B cell (primary cell): ENCODE data around the gene CSF2RB. TPM values are rescaled to one million over a fixed set of nuclear protein-coding genes. Genes with fewer than 3 reads are reported as not detected.
A peak's percentile ranks its signal among the peaks of the same experiment; 100 is the strongest.

ENCODE experiments used
- ATAC-seq: fragments of 200-7000 bp; cut with Tn5 transposase; one replicate; pipeline ENCODE4 v1.10.0; 2021; ENCODE audit warnings: low read depth, mild to moderate bottlenecking, moderate number of reproducible peaks, moderate library complexity
- CTCF ChIA-PET: fragments of 350-600 bp; sonication (Branson Sonifier 250); formaldehyde crosslinking; loops from one replicate; lab custom pipeline; 2021; ENCODE audit warnings: antibody characterized with exemption, inconsistent platforms; lab: Charles Lee
- POLR2A ChIA-PET: fragments of 350-600 bp; sonication (Branson Sonifier 250); formaldehyde crosslinking; loops from one replicate; lab custom pipeline; 2021; ENCODE audit warnings: antibody characterized with exemption; lab: Charles Lee
- DNase-seq: peaks from one replicate; pipeline ENCODE4 v3.0.0; 2013
- H2AFZ ChIP-seq: 2 replicates; pipeline ENCODE4 v1.6.1; 2012; ENCODE audit warnings: mild to moderate bottlenecking, low read depth, low read length; ENCODE audit not compliant: insufficient read depth, poor library complexity, severe bottlenecking
- H3K27ac ChIP-seq, 2 donors: 1 replicate in 1 of 2; 2 replicates in 1 of 2; pipeline ENCODE4 v1.5.1; 2012 to 2013; ENCODE audit warnings: low read length in 2 of 2, mild to moderate bottlenecking in 2 of 2, moderate library complexity in 1 of 2
- H3K27me3 ChIP-seq, 4 experiments: fragments of 200-600 bp in 1 of 4; sonication (generic) in 1 of 4; replicated peaks in 1 of 4; 1 replicate in 2 of 4; 2 replicates in 2 of 4; pipeline versions ENCODE4 v1.6.1 to v1.7.0; 2013 to 2016; ENCODE audit warnings: low read length in 3 of 4, mild to moderate bottlenecking in 2 of 4, mixed read lengths in 1 of 4, moderate library complexity in 1 of 4; ENCODE audit not compliant: insufficient read depth in 4 of 4, control insufficient read depth in 3 of 4; ENCODE audit errors: control extremely low read depth in 1 of 4
- H3K36me3 ChIP-seq, 2 experiments: replicated peaks in 1 of 2; 1 replicate in 1 of 2; 2 replicates in 1 of 2; pipeline versions ENCODE4 v1.6.1 to v1.7.1; 2013; ENCODE audit warnings: low read length in 1 of 2; ENCODE audit not compliant: insufficient read depth in 2 of 2, control insufficient read depth in 1 of 2; ENCODE audit errors: control extremely low read depth in 1 of 2, extremely low read depth in 1 of 2
- H3K4me1 ChIP-seq, 2 donors: fragments of 200-600 bp in 1 of 2; sonication (generic) in 1 of 2; 1 replicate in 1 of 2; 2 replicates in 1 of 2; pipeline versions ENCODE4 v1.5.1 to v1.6.1; 2013 to 2017; ENCODE audit warnings: low read length in 2 of 2; ENCODE audit not compliant: control insufficient read depth in 2 of 2, insufficient read depth in 2 of 2
- H3K4me2 ChIP-seq: replicated peaks from 2 replicates; pipeline ENCODE3; 2012; ENCODE audit warnings: mild to moderate bottlenecking, low read depth, low read length; ENCODE audit not compliant: poor library complexity, severe bottlenecking
- H3K4me3 ChIP-seq, 5 experiments: fragments of 200-600 bp in 1 of 5; sonication (generic) in 1 of 5; 1 replicate in 3 of 5; 2 replicates in 2 of 5; pipeline versions ENCODE4 v1.5.1 to v1.7.0; 2011 to 2016; ENCODE audit warnings: low read length in 4 of 5, mild to moderate bottlenecking in 4 of 5, low read depth in 2 of 5, control low read depth in 1 of 5, moderate library complexity in 1 of 5; ENCODE audit not compliant: insufficient read depth in 1 of 5; ENCODE audit errors: control extremely low read depth in 1 of 5, extremely low read depth in 1 of 5
- H3K79me2 ChIP-seq: fragments of 200-600 bp; sonication (generic); one replicate; pipeline ENCODE4 v1.6.0; 2016; ENCODE audit warnings: low read length; ENCODE audit not compliant: control insufficient read depth, insufficient read depth
- H3K9ac ChIP-seq: fragments of 200-600 bp; sonication (generic); 2 replicates; pipeline ENCODE4 v1.6.1; 2017; ENCODE audit warnings: mild to moderate bottlenecking, low read length, moderate library complexity
- H3K9me3 ChIP-seq, 3 donors: one replicate each; pipeline versions ENCODE4 v1.6.1 to v1.7.1; 2013; ENCODE audit warnings: low read length in 2 of 3; ENCODE audit not compliant: control insufficient read depth in 2 of 3, insufficient read depth in 1 of 3; ENCODE audit errors: control extremely low read depth in 1 of 3
- H4K20me1 ChIP-seq: 2 replicates; pipeline ENCODE4 v1.6.0; 2012; ENCODE audit warnings: mild to moderate bottlenecking, low read length; ENCODE audit not compliant: insufficient read depth, control insufficient read depth, poor library complexity, severe bottlenecking
- H3K27ac Mint-ChIP-seq: one replicate; pipeline ENCODE4 v1.8.0; 2021; ENCODE audit warnings: mixed read lengths
- H3K27me3 Mint-ChIP-seq: one replicate; pipeline ENCODE4 v1.8.0; 2021; ENCODE audit warnings: mixed read lengths
- H3K4me1 Mint-ChIP-seq: one replicate; pipeline ENCODE4 v1.8.0; 2021; ENCODE audit warnings: mixed read lengths
- H3K4me3 Mint-ChIP-seq: one replicate; pipeline ENCODE4 v1.8.0; 2021; ENCODE audit warnings: mixed read lengths
- H3K9me3 Mint-ChIP-seq: one replicate; pipeline ENCODE4 v1.8.0; 2022; ENCODE audit warnings: mixed read lengths; ENCODE audit not compliant: insufficient read depth
- CTCF ChIP-seq: fragments of 200-600 bp; IDR thresholded peaks from one replicate; pipeline ENCODE4 v1.8.0; 2022; ENCODE audit warnings: antibody characterized with exemption, mild to moderate bottlenecking
- EZH2 ChIP-seq: IDR thresholded peaks from 2 replicates; pipeline ENCODE4 v1.6.1; 2012; ENCODE audit warnings: borderline replicate concordance, low read depth, mild to moderate bottlenecking, moderate library complexity, low read length; ENCODE audit not compliant: insufficient read depth, poor library complexity, severe bottlenecking
- WGBS: methylation state at CpG from one replicate; pipeline ENCODE4 v1.1.5; 2013; ENCODE audit warnings: missing lambda C conversion rate; ENCODE audit not compliant: insufficient coverage; 5-methylcytosine and 5-hydroxymethylcytosine counted together
- intact Hi-C: fragments of 100-400 bp; cut with micrococcal nuclease; formaldehyde crosslinking; loops from one replicate; pipeline ENCODE4 v1.10.0; 2022
- polyA plus RNA-seq: library from polyadenylated mRNA; depleted of rRNA; stranded (reverse); fragments of >200 nt; gene quantifications from 2 replicates; pipeline ENCODE4 v1.2.3, GENCODE V29; 2012
- total RNA-seq, 2 donors: library from RNA; stranded (reverse); fragments of 120-200 nt in 1 of 2; gene quantifications; 1 replicate in 1 of 2; 2 replicates in 1 of 2; pipeline versions ENCODE4 v1.2.3 to v1.2.4, GENCODE V29; 2013 to 2022

Gene CSF2RB
- total and polyA plus RNA-seq, 2 donors (not counting 1 experiment from before 2014, with no cell fraction given) = 22.0 to 39.7 TPM

DNA sequence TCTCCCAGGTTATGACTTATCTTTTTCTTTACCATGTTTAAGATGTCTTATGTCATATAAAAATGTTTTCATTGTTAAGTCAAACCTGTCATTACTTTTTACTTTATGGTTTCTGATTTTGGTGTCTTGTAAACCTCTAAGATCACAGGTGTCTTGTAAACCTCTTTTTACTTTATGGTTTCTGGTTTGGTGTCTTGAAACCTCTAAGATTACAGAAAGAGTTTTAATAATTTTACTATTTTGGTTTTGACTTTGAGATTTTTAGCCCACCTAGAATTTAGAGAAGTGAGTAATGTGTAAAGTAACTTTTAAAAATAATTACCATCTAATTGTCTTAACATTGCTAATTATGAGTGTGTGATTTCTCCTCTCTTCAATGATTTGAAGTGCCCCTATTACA is 2.6 kb downstream of the CSF2RB start:
- POLR2A ChIA-PET = no interaction called here
- peaks cover 3% of the 10 kb centered on the region for H3K27me3 Mint-ChIP-seq
- Histone ChIP-seq H3K27me3 (no peaks in the 10 kb centered on the region), H2AFZ (no peak overlapping the region), H3K9ac (no peak overlapping the region), H3K4me2 (no peak overlapping the region), H4K20me1 (peaks cover 24% of the 10 kb centered on the region), H3K9me3 (peaks cover 0 to 3% (median 0%) of the 10 kb centered on the region in 3 donors), H3K27ac (no peak overlapping the region), H3K79me2 (peaks cover 72% of the 10 kb centered on the region), H3K4me3 (no peak overlapping the region), H3K36me3 (peaks cover 0 to 19% of the 10 kb centered on the region in 2 experiments), H3K4me1 (peaks cover 18 to 21% of the 10 kb centered on the region in 2 donors)
- DNase-seq (no peak), ATAC-seq (no peak)
- H3K4me1 Mint-ChIP-seq = peaks cover 53% of the 10 kb centered on the region
- no peak for TF ChIP-seq EZH2
- no peak for TF ChIP-seq CTCF
- H3K4me3 Mint-ChIP-seq = peak overlapping the region; percentile 27
- intact Hi-C loops = no loop called here
- no peaks in the 10 kb centered on the region for H3K9me3 Mint-ChIP-seq
- CTCF ChIA-PET = interaction anchor here (3.6 kb wide), 1 partner anchor 59 kb away, joined by 30 read pairs; no protein-coding TSS in a partner anchor
- H3K27ac Mint-ChIP-seq = no peak overlapping the region

DNA sequence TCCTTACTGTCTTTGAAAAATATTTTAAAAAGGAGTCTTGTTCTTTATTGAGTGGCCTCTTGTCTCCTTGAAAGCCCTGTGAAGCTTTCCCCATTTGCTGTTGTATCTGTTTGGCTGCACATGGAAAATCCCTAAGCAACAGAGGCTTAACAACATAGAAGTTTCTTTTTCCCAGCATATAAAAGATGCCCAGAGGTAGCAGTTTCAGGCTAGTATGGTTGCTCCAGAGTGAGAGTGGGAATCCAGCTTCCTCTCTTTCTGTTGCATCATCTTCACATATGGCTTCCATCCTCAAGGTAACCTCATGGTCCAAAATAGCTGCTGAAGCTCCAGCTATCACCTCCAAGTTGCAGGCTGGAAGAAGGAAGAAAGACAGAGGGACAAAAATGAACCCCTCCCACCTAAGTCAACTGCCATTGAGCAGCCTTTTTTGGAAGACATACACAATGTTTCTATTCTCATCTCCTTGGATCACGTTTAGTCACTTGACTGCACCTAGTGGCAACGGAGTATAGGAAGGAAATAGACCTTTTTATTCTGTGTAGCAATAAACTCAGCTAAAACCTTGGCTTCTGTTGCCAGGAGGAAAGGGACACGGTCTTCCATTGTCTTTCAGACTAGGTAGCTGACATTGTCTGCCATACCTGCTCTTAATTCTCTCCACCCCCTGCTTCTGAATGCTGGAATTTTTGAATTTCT is 5.3 kb downstream of the CSF2RB start:
- H3K4me2 ChIP-seq = no peak overlapping the region
- POLR2A ChIA-PET = no interaction called here

More for the DNA sequence above, 5.3 kb downstream of the CSF2RB start:
- no peak overlapping the region for H2AFZ ChIP-seq
- H3K9me3 ChIP-seq = peaks cover 0 to 3% (median 0%) of the 10 kb centered on the region in 3 donors
- peaks cover 52% of the 10 kb centered on the region for H3K4me1 Mint-ChIP-seq
- intact Hi-C loops = no loop called here
- H3K27me3 Mint-ChIP-seq = no peaks in the 10 kb centered on the region
- no peak overlapping the region for H3K4me3 Mint-ChIP-seq
- H3K27ac ChIP-seq = no peak overlapping the region
- no peak for TF ChIP-seq EZH2
- TF ChIP-seq CTCF = no peak
- H3K9me3 Mint-ChIP-seq = no peaks in the 10 kb centered on the region
- WGBS = 90% methylated on average over 2 of the region's 3 CpGs
- DNase-seq (no peak), ATAC-seq (no peak)
- H3K36me3 ChIP-seq = peaks cover 0 to 40% of the 10 kb centered on the region in 2 experiments
- H3K27ac Mint-ChIP-seq = no peak overlapping the region
- peaks cover 20 to 22% of the 10 kb centered on the region in 2 donors for H3K4me1 ChIP-seq
- H4K20me1 ChIP-seq = peaks cover 40% of the 10 kb centered on the region
- CTCF ChIA-PET = interaction anchor here (0.9 to 1.1 kb wide), 2 partner anchors 22 to 63 kb away, joined by 3 to 4 read pairs; no protein-coding TSS in a partner anchor
- no peak overlapping the region for H3K9ac ChIP-seq
- H3K79me2 ChIP-seq = peaks cover 82% of the 10 kb centered on the region
- H3K4me3 ChIP-seq = no peak overlapping the region
- no peaks in the 10 kb centered on the region for H3K27me3 ChIP-seq
